Measurements from ENCODE around the gene WAS.

The WAS gene

DNA sequence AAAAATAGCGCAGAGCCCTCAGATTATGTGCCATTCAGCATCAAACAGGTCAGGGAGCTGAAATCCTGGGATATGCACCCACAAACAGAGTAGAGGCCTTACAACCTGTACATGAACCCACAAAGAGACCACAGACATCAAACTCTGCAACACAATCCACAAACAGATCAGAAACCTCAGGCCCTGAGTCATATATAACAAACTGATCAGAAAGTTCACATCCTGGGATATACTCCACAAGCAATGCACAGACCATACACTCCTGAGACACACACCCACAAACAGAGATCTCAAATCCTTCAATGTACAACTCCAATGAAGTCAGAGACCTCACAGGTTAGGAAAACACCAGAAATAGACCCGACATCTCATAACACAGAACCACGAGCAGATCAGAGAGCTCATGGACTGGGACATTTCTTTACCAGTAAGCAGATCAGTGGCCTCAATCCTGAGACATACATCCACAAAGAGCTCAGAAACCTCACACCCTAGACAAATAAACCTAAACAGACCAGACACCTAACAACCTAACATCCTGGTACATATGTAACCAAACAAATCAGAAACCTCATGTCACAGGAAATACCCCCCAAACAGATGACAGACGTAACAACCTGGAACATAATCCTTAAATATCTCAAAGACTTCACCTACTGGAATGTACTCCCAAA is 37.1 kb downstream of the WAS start:
- POLR2A ChIA-PET (ENCODE audit: low non-redundant PET), result no interaction called here

GRCh38 chrX:48721916-48722315 is 38.3 kb downstream of the WAS start:
- DNase-seq (ENCODE audit: low spot score), result no peak
- ChIA-PET CTCF (no interaction called here), POLR2A (ENCODE audit: low non-redundant PET) (no interaction called here)
- TF ChIP-seq, protein P1, sequence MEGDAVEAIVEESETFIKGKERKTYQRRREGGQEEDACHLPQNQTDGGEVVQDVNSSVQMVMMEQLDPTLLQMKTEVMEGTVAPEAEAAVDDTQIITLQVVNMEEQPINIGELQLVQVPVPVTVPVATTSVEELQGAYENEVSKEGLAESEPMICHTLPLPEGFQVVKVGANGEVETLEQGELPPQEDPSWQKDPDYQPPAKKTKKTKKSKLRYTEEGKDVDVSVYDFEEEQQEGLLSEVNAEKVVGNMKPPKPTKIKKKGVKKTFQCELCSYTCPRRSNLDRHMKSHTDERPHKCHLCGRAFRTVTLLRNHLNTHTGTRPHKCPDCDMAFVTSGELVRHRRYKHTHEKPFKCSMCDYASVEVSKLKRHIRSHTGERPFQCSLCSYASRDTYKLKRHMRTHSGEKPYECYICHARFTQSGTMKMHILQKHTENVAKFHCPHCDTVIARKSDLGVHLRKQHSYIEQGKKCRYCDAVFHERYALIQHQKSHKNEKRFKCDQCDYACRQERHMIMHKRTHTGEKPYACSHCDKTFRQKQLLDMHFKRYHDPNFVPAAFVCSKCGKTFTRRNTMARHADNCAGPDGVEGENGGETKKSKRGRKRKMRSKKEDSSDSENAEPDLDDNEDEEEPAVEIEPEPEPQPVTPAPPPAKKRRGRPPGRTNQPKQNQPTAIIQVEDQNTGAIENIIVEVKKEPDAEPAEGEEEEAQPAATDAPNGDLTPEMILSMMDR (conservative IDR thresholded peaks at IDR 0.05; ENCODE audit: low read depth), result no peak
- H3K27ac ChIP-seq, result no peak overlapping the region

More for the DNA sequence above, 37.1 kb downstream of the WAS start:
- CTCF ChIA-PET, result no interaction called here
- H3K27ac ChIP-seq, result no peak overlapping the region
- DNase-seq (ENCODE audit: low spot score), result no peak
- TF ChIP-seq, protein P1 (conservative IDR thresholded peaks at IDR 0.05; ENCODE audit: low read depth), result no peak

DNA sequence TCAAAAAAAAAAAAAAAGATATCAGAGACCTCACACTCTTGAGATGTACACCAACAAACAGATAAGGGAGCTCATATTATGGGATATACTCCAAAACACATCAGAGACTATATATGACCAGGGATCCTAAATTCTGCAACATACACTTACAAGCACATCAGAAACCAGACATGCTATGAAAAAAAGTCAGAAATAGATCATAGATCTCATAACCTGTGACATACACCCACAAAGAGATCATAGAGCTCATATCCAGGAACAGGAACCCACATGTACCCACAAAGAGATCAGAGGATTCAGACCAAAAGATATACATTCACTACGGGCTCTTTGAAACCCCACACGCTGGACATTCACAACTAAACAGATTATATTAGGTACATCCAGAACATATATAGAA is 43.0 kb downstream of the WAS start:
- TF ChIP-seq, protein P1 (conservative IDR thresholded peaks at IDR 0.05; ENCODE audit: low read depth), result no peak
- no peak for DNase-seq (ENCODE audit: low spot score)
- CTCF ChIA-PET, result no interaction called here
- POLR2A ChIA-PET (ENCODE audit: low non-redundant PET), result no interaction called here
- no peak overlapping the region for H3K27ac ChIP-seq

- TF ChIP-seq, protein P1 (conservative IDR thresholded peaks at IDR 0.05; ENCODE audit: low read depth), result no peak
- POLR2A ChIA-PET (ENCODE audit: low non-redundant PET), result no interaction called here
- DNase-seq (ENCODE audit: low spot score), result no peak
- H3K27ac ChIP-seq, result no peak overlapping the region
- CTCF ChIA-PET, result no interaction called here
These were observed 45.1 kb downstream of the WAS start for GRCh38 chrX:48728653-48729052.

DNA sequence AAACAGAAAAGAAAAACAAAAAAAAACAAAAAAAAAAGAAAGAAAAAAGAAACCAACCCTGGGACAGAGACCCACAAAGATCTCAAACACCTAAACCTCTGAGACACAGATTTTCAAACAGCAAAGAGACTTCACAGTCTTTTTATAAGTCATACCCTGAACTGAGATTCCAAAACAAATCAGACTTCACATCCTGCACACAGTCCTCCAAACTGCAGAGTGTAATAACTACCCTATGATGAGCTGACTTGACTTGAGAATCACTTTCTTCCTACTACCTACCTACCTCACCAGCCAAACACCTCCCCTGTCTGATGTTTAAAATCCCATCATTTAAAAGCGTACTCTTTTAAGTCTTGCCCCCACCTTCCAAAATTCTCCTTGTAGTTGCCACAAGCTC is 52.7 kb downstream of the WAS start:
- ChIA-PET CTCF (no interaction called here), POLR2A (ENCODE audit: low non-redundant PET) (no interaction called here)
- no peak for DNase-seq (ENCODE audit: low spot score)
- peak overlapping the region; percentile 92 for H3K27ac ChIP-seq
- TF ChIP-seq, protein P1 (conservative IDR thresholded peaks at IDR 0.05; ENCODE audit: low read depth), result no peak

- POLR2A ChIA-PET (ENCODE audit: low non-redundant PET), result no interaction called here
- CTCF ChIA-PET, result no interaction called here
- TF ChIP-seq, protein P1 (conservative IDR thresholded peaks at IDR 0.05; ENCODE audit: low read depth), result no peak
- no peak for DNase-seq (ENCODE audit: low spot score)
- H3K27ac ChIP-seq, result peak overlapping the region; percentile 92
These were observed 53.2 kb downstream of the WAS start for GRCh38 chrX:48736878-48737212.

Data from RWPE1 (cell line).